RWPE2 (cell line): ENCODE data around the gene CNKSR1.
A peak's percentile ranks its signal among the peaks of the same experiment; 100 is the strongest.

Experiments
- ATAC-seq: fragments of 200-7000 bp; cut with Tn5 transposase; 3 replicates; pipeline ENCODE4 v1.9.1; 2021; ENCODE audit warnings: low read depth
- DNase-seq: peaks from one replicate; pipeline ENCODE4 v3.0.0-alpha.2; 2020; ENCODE audit warnings: low spot score
- H3K27ac ChIP-seq: fragments of 450-650 bp; 2 replicates; pipeline ENCODE4 v1.5.1; 2017; ENCODE audit warnings: mild to moderate bottlenecking; ENCODE audit not compliant: poor library complexity, severe bottlenecking
- H3K27me3 ChIP-seq: fragments of 250-450 bp; sonication (Bioruptor Pico); 2 replicates; pipeline ENCODE4 v1.5.1; 2021; ENCODE audit warnings: mild to moderate bottlenecking, moderate library complexity; ENCODE audit not compliant: insufficient read depth, poor library complexity, severe bottlenecking
- H3K36me3 ChIP-seq: fragments of 250-450 bp; sonication (Bioruptor Pico); 2 replicates; pipeline ENCODE4 v1.5.1; 2020; ENCODE audit warnings: low read depth, mild to moderate bottlenecking, moderate library complexity
- H3K4me1 ChIP-seq: fragments of 250-450 bp; sonication (Bioruptor Pico); 2 replicates; pipeline ENCODE4 v1.5.1; 2021; ENCODE audit warnings: mild to moderate bottlenecking, moderate library complexity; ENCODE audit not compliant: insufficient read depth, poor library complexity, severe bottlenecking
- H3K4me3 ChIP-seq: fragments of 250-450 bp; sonication (Bioruptor Pico); 2 replicates; pipeline ENCODE4 v1.5.1; 2021; ENCODE audit warnings: mild to moderate bottlenecking, moderate library complexity; ENCODE audit not compliant: severe bottlenecking
- H3K9me3 ChIP-seq: fragments of 250-450 bp; sonication (Bioruptor Pico); 2 replicates; pipeline ENCODE4 v1.5.1; 2021; ENCODE audit warnings: mild to moderate bottlenecking, moderate library complexity; ENCODE audit not compliant: severe bottlenecking
- TF ChIP-seq, protein P1 (sequence below): fragments of 450-650 bp; IDR thresholded peaks from one replicate; pipeline ENCODE4 v1.5.1; 2017; ENCODE audit warnings: mild to moderate bottlenecking, moderate library complexity; ENCODE audit not compliant: poor library complexity, severe bottlenecking

CNKSR1 gene

DNA sequence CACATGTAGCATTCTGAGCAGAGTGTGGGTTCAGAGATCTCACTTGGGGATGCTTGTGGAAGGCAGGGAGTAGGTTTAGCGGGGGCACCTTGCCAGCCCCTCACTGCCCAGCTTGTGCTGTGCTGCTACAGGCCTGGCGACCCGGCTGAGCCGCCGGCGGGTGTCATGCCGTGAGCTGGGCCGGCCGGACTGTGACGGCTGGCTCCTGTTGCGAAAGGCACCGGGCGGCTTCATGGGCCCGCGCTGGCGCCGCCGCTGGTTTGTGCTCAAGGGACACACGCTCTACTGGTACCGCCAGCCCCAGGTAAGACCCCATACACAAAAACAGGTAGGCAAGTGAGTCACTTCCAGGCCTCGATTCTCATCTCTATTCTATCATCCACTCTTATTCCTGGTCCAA lies 7.6 kb downstream of the CNKSR1 start:
- Histone ChIP-seq H3K9me3 (no peaks in the 10 kb centered on the region), H3K4me1 (peaks cover 3% of the 10 kb centered on the region), H3K27ac (no peak overlapping the region), H3K4me3 (no peak overlapping the region), H3K36me3 (peaks cover 50% of the 10 kb centered on the region), H3K27me3 (no peaks in the 10 kb centered on the region)
- DNase-seq (no peak), ATAC-seq (no peak)
- TF ChIP-seq, protein P1, sequence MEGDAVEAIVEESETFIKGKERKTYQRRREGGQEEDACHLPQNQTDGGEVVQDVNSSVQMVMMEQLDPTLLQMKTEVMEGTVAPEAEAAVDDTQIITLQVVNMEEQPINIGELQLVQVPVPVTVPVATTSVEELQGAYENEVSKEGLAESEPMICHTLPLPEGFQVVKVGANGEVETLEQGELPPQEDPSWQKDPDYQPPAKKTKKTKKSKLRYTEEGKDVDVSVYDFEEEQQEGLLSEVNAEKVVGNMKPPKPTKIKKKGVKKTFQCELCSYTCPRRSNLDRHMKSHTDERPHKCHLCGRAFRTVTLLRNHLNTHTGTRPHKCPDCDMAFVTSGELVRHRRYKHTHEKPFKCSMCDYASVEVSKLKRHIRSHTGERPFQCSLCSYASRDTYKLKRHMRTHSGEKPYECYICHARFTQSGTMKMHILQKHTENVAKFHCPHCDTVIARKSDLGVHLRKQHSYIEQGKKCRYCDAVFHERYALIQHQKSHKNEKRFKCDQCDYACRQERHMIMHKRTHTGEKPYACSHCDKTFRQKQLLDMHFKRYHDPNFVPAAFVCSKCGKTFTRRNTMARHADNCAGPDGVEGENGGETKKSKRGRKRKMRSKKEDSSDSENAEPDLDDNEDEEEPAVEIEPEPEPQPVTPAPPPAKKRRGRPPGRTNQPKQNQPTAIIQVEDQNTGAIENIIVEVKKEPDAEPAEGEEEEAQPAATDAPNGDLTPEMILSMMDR: no peak

DNA sequence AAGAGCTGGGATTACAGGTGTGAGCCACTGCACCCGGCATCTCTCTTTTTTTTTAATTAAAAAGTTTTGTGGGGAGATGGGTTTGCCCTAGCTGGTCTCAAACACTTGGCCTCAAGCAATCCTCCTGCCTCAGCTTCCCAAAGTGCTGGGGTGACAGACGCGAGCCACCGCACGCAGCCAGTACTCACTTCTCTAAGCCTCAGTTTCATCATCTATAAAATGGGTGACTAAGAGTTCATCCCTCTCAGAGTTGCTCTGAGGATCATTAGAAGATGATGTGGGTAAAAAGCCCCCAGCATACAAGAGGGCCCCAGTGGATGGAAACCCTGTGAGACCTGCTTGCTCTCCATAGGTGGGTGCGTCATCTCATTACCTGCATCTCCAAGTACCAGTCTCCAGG lies 10.6 kb downstream of the CNKSR1 start:
- H3K4me3 ChIP-seq: no peak overlapping the region
- H3K9me3 ChIP-seq: no peaks in the 10 kb centered on the region
- H3K27ac ChIP-seq: no peak overlapping the region
- TF ChIP-seq, protein P1: no peak
- no peaks in the 10 kb centered on the region for H3K27me3 ChIP-seq
- H3K36me3 ChIP-seq: peaks cover 27% of the 10 kb centered on the region
- DNase-seq (no peak), ATAC-seq (no peak)
- H3K4me1 ChIP-seq: no peaks in the 10 kb centered on the region

DNA sequence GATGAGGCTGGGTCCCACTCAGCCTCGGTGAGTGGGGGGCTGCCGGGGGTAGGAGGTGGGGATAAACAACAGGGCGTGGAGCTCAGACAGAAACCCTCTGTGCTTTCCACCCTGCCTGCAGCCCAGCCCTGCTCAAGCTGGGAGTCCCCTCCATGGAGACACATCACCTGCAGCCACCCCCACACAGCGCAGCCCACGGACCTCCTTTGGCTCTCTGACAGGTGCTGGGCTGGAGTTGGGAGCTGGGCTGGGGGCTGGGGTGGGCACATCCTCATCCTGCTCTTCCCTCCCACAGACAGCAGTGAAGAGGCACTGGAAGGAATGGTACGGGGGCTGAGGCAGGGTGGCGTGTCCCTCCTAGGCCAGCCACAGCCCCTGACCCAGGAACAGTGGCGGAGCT lies 11.2 kb downstream of the CNKSR1 start:
- Histone ChIP-seq H3K27me3 (no peaks in the 10 kb centered on the region), H3K4me1 (no peaks in the 10 kb centered on the region), H3K9me3 (no peaks in the 10 kb centered on the region), H3K27ac (no peak overlapping the region), H3K36me3 (peaks cover 21% of the 10 kb centered on the region), H3K4me3 (no peak overlapping the region)
- no peak for ATAC-seq
- TF ChIP-seq, protein P1: no peak
- DNase-seq: no peak

DNA sequence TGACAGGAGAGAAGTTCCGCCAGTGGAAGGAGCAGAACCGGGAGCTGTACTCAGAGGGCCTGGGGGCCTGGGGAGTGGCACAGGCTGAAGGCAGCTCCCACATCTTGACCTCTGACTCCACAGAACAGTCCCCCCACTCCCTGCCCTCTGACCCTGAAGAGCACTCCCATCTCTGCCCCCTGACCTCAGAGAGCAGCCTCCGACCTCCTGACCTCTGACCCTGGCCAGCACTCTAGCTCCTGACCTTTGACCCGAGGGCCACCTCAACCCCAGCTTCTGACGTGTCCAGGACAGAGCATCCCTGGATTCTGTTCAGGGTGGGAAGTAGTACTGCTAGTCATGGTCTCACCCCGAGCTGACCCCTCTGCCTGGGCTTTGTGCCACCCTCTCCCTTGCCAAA lies 12.0 kb downstream of the CNKSR1 start:
- Histone ChIP-seq H3K36me3 (peaks cover 21% of the 10 kb centered on the region), H3K27ac (no peak overlapping the region), H3K4me3 (no peak overlapping the region), H3K27me3 (no peaks in the 10 kb centered on the region), H3K4me1 (no peaks in the 10 kb centered on the region), H3K9me3 (no peaks in the 10 kb centered on the region)
- TF ChIP-seq, protein P1: no peak
- DNase-seq (no peak), ATAC-seq (no peak)

DNA sequence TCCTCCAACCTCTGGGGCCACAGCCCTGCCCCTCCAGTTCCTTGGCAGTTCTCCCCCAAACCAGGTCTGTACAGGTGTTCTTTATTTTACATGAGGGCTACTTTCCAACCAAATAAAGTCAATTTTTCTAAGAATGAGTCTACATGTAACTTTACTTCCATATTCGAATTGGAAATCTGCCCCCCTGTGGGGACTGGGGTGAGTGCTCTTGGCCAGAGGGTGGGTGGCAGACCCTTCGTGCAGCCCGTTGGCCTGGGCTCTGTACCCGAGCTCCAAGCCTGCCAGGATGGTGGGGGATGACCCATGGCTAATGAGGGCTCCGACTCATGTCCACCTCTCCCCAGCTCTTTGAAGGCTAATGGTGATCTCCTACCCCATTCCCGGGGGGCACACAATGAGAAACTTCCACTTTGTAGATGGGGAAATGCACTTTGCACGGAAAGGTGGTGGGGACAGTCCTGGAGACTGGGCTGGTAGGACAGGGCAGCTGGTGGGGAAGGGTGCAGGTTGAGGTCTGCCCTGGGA lies 12.5 kb downstream of the CNKSR1 start:
- Histone ChIP-seq H3K36me3 (peaks cover 17% of the 10 kb centered on the region), H3K27me3 (no peaks in the 10 kb centered on the region), H3K9me3 (no peaks in the 10 kb centered on the region), H3K4me3 (no peak overlapping the region), H3K27ac (no peak overlapping the region), H3K4me1 (no peaks in the 10 kb centered on the region)
- TF ChIP-seq, protein P1: no peak
- ATAC-seq (0 out of 3 replicates have a peak, but pooled peaks have one; percentile 20), DNase-seq (no peak)
